ENCODE measurements around the gene ADAM12. TPM values are rescaled to one million over a fixed set of nuclear protein-coding genes. Genes with fewer than 3 reads are reported as not detected.

ADAM12 gene
- total and polyA plus RNA-seq, 2 donors from 2014 or later, result 0.26 to 3.3 TPM

GRCh38 chr10:126253611-126253998 lies 134.7 kb downstream of the ADAM12 start:
- no peak overlapping the region for H3K27ac ChIP-seq (ENCODE audit: low read depth in 2 of 2, low read length in 2 of 2)

GRCh38 chr10:126252884-126253610 lies 135.2 kb downstream of the ADAM12 start:
- H3K27me3 ChIP-seq (ENCODE audit: control insufficient read depth, insufficient read depth, low read length), result no peaks in the 10 kb centered on the region
- no peak overlapping the region for H3K9ac ChIP-seq (ENCODE audit: low read length in 3 of 3)
- no peak for TF ChIP-seq CTCF (IDR thresholded peaks at IDR 0.05; ENCODE audit: borderline replicate concordance, extremely low read depth, insufficient read depth)
- peaks cover 0 to 4% (median 0%) of the 10 kb centered on the region in 3 donors for H3K36me3 ChIP-seq (ENCODE audit: control insufficient read depth in 2 of 3, insufficient read depth in 3 of 3, low read length in 3 of 3)
- H3K4me3 ChIP-seq (ENCODE audit: low read length in 3 of 3), result no peak overlapping the region
- FAIRE-seq (no peak), DNase-seq (peak in 3 of 5 donors; percentile 20 to 87 (median 56))
- H3K4me1 ChIP-seq (ENCODE audit: control insufficient read depth in 2 of 3, insufficient read depth in 2 of 3, low read depth in 1 of 3, low read length in 3 of 3), result no peaks in the 10 kb centered on the region
- intact Hi-C loops (cut with DNase I), result no loop called here
- H3K9me3 ChIP-seq (ENCODE audit: control insufficient read depth in 2 of 3, insufficient read depth in 1 of 3, low read length in 3 of 3), result peaks cover 0 to 7% (median 6%) of the 10 kb centered on the region in 3 donors
- no peak overlapping the region for H3K27ac ChIP-seq (ENCODE audit: low read depth in 2 of 2, low read length in 2 of 2)

More at GRCh38 chr10:126253611-126253998, 134.7 kb downstream of the ADAM12 start:
- Histone ChIP-seq H3K9me3 (ENCODE audit: control insufficient read depth in 2 of 3, insufficient read depth in 1 of 3, low read length in 3 of 3) (peaks cover 0 to 7% (median 6%) of the 10 kb centered on the region in 3 donors), H3K4me3 (ENCODE audit: low read length in 3 of 3) (no peak overlapping the region), H3K9ac (ENCODE audit: low read length in 3 of 3) (no peak overlapping the region), H3K36me3 (ENCODE audit: control insufficient read depth in 2 of 3, insufficient read depth in 3 of 3, low read length in 3 of 3) (peaks cover 0 to 4% (median 0%) of the 10 kb centered on the region in 3 donors), H3K27me3 (ENCODE audit: control insufficient read depth, insufficient read depth, low read length) (no peaks in the 10 kb centered on the region), H3K4me1 (ENCODE audit: control insufficient read depth in 2 of 3, insufficient read depth in 2 of 3, low read depth in 1 of 3, low read length in 3 of 3) (no peaks in the 10 kb centered on the region)
- no peak for TF ChIP-seq CTCF (IDR thresholded peaks at IDR 0.05; ENCODE audit: borderline replicate concordance, extremely low read depth, insufficient read depth)
- DNase-seq (no peak), FAIRE-seq (no peak)
- intact Hi-C loops (cut with DNase I), result no loop called here

DNA sequence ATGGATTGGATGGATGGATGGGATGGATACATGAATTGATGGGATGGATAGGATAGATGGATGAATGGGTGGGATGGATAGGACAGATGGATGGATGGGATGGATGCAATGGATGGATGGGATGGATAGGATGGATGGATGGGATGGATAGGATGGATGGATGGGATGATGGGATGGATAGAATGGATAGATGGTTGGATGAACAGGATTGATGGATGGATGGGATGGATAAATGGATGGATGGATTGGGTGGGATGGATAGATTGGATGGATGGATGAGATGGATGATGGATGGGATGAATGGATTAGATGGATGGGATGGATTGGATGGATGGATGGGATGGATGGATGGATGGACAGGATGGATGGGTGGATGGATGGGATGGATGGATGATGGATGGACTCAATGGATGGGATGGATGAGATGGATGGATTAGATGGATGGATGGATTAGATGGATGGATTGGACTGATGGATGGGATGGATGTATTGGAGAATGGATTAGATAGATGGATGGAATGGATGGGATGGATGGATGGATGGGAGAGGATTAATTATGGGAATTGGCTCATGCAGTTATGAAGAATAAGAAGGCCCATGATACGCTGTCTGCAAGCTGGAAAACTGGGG lies 136.4 kb downstream of the ADAM12 start:
- no peak for TF ChIP-seq CTCF (IDR thresholded peaks at IDR 0.05; ENCODE audit: borderline replicate concordance, extremely low read depth, insufficient read depth)
- Histone ChIP-seq H3K36me3 (ENCODE audit: control insufficient read depth in 2 of 3, insufficient read depth in 3 of 3, low read length in 3 of 3) (peaks cover 0 to 4% (median 0%) of the 10 kb centered on the region in 3 donors), H3K4me3 (ENCODE audit: low read length in 3 of 3) (no peak overlapping the region), H3K9me3 (ENCODE audit: control insufficient read depth in 2 of 3, insufficient read depth in 1 of 3, low read length in 3 of 3) (peaks cover 0 to 7% (median 6%) of the 10 kb centered on the region in 3 donors), H3K27me3 (ENCODE audit: control insufficient read depth, insufficient read depth, low read length) (no peaks in the 10 kb centered on the region), H3K27ac (ENCODE audit: low read depth in 2 of 2, low read length in 2 of 2) (no peak overlapping the region), H3K9ac (ENCODE audit: low read length in 3 of 3) (no peak overlapping the region), H3K4me1 (ENCODE audit: control insufficient read depth in 2 of 3, insufficient read depth in 2 of 3, low read depth in 1 of 3, low read length in 3 of 3) (no peaks in the 10 kb centered on the region)
- no peak for DNase-seq
- no peak for FAIRE-seq
- intact Hi-C loops (cut with DNase I), result no loop called here
